ENCODE results near the gene MRPL14. TPM values are rescaled to one million over a fixed set of nuclear protein-coding genes. Genes with fewer than 3 reads are reported as not detected.

Gene MRPL14
- total RNA-seq, 2 experiments from 2014 or later: 10.4 to 11.5 TPM

DNA sequence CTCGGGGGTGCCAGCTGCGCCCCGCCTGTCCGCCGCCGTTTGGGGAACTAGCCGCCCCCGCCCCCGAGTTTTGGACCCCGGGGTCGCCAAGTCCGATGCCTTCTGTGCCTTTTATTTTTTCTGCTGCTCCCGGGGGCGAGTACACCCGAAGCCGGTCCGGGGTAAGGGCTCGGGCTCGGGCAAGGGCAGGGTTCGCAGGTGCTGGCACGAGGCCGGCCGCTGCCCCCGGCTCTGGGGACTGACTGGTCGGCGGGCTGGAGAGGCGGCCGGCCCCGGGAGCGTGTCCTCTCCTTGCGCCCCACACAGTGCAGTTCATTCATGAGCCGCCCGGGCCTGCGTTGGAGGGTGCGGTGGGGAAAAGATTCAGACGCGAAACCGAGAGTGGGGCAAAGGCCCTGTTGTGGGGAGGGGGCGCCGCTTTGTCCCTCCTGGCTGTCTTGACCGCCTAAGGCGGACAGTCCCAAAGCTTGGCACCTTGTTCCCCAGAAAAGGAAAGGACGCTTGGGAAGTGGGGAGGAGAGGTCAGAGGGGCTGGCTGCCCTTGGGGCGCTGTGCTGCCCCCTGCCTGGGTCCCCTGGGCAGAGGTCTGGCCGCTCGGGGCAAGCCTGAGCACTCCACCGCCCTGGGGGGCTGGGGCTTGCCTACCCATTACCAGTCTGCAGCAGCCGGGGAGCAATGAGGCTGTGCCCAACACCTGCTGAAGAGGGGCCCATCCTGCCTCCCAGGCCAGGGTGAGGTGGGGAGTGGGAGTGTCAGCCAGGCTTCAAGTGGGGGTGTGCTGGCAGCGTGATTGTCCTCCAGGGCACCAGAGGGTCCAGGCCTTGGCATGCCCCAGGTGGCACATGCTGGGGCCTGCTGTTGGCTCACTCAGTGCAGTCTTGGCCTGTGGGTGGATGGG is 1.0 kb upstream of the MRPL14 start:
- peaks cover 48% of the 10 kb centered on the region for H3K4me1 ChIP-seq (ENCODE audit: insufficient read depth, low read length)
- peak overlapping the region; percentile 87 for H3K4me3 ChIP-seq (ENCODE audit: low read length)
- Mint-ChIP-seq H3K4me1 (ENCODE audit: low read depth) (peaks cover 57% of the 10 kb centered on the region), H3K4me3 (peak overlapping the region; percentile 82), H3K27ac (peak overlapping the region; percentile 47), H3K36me3 (ENCODE audit: low read depth) (peaks cover 11% of the 10 kb centered on the region), H3K27me3 (no peaks in the 10 kb centered on the region), H3K9me3 (no peaks in the 10 kb centered on the region)
- H3K27me3 ChIP-seq (ENCODE audit: control insufficient read depth in 1 of 2, insufficient read depth in 2 of 2, low read length in 2 of 2): no peaks in the 10 kb centered on the region
- intact Hi-C loops (cut with DNase I, micrococcal nuclease): loop anchor here in 1 of 2 experiments (2.0 to 5.0 kb wide), 2 partner anchors 25 to 129 kb away; partner anchors contain the start of gene SLC35B2
- no peaks in the 10 kb centered on the region for H3K9me3 ChIP-seq (ENCODE audit: control insufficient read depth in 1 of 2, insufficient read depth in 1 of 2, low read length in 2 of 2)
- CTCF ChIA-PET: interaction anchor here (0.9 kb wide), 1 partner anchor 8 kb away, joined by 3 read pairs; no protein-coding TSS in a partner anchor
- DNase-seq (peak in 2 of 14 experiments; percentile 14 to 43), ATAC-seq (ENCODE audit: poor library complexity) (no peak)
- no peaks in the 10 kb centered on the region for H3K36me3 ChIP-seq (ENCODE audit: insufficient read depth, low read length)
- H3K27ac ChIP-seq (ENCODE audit: low read depth in 1 of 2, low read length in 2 of 2): no peak overlapping the region
- POLR2A ChIA-PET: interaction anchor here (0.9 kb wide), 1 partner anchor 32 kb away, joined by 3 read pairs; no protein-coding TSS in a partner anchor
- TF ChIP-seq, protein P1, sequence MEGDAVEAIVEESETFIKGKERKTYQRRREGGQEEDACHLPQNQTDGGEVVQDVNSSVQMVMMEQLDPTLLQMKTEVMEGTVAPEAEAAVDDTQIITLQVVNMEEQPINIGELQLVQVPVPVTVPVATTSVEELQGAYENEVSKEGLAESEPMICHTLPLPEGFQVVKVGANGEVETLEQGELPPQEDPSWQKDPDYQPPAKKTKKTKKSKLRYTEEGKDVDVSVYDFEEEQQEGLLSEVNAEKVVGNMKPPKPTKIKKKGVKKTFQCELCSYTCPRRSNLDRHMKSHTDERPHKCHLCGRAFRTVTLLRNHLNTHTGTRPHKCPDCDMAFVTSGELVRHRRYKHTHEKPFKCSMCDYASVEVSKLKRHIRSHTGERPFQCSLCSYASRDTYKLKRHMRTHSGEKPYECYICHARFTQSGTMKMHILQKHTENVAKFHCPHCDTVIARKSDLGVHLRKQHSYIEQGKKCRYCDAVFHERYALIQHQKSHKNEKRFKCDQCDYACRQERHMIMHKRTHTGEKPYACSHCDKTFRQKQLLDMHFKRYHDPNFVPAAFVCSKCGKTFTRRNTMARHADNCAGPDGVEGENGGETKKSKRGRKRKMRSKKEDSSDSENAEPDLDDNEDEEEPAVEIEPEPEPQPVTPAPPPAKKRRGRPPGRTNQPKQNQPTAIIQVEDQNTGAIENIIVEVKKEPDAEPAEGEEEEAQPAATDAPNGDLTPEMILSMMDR (IDR thresholded peaks at IDR 0.05): no peak

DNA sequence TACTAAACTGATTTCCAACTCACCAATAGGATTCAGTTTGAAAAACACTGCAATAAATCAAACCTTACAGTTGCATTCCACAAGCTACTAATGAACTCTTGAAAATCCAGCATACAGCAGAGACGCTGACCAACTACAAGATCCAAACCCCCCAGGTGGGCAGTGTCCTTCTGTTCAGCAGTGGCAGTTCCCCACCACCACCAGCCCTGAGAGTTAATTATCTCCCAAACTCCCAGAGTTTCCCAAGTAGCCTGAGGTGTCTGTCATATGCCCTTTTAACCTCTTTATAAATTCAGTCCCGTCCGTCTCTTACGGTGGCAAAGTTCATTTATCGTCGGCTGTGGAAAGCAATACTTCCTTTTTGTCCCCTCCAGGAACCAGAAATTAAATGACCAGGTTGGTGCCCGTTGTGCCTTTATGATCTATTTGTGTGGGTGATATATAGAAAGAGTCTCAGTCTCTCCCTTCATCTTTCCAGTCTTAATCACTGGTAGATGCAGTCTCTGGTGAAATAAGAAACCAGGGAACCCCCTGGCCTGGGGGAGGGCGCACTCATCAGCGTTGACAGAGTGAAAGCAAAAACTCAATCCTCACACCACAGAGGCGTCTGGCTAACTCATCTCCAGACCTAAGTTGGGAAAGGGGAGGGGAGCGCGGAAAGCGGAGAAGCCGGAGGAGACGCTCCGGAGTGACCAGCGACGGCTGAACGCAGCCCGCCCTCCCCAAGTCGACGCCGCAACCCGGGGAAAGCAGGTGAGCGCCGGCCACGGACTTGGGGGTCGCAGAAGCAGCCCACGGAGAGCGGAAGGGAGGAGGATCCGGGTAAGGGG is 717 bp downstream of the MRPL14 start:
- CTCF ChIA-PET: no interaction called here
- peak overlapping the region; percentile 90 for H3K27ac Mint-ChIP-seq
- H3K4me1 Mint-ChIP-seq (ENCODE audit: low read depth): peaks cover 57% of the 10 kb centered on the region
- H3K9me3 Mint-ChIP-seq: no peaks in the 10 kb centered on the region
- DNase-seq (peak in 13 of 14 experiments; percentile 9 to 89 (median 53)), ATAC-seq (ENCODE audit: poor library complexity) (peak; percentile 58)
- no peaks in the 10 kb centered on the region for H3K27me3 Mint-ChIP-seq
- peaks cover 59% of the 10 kb centered on the region for H3K4me1 ChIP-seq (ENCODE audit: insufficient read depth, low read length)
- no peaks in the 10 kb centered on the region for H3K27me3 ChIP-seq (ENCODE audit: control insufficient read depth in 1 of 2, insufficient read depth in 2 of 2, low read length in 2 of 2)
- no peaks in the 10 kb centered on the region for H3K36me3 ChIP-seq (ENCODE audit: insufficient read depth, low read length)
- H3K4me3 ChIP-seq (ENCODE audit: low read length): peak overlapping the region; percentile 96
- intact Hi-C loops (cut with DNase I, micrococcal nuclease): loop anchor here in 1 of 2 experiments (2.0 to 5.0 kb wide), 4 partner anchors 98 to 260 kb away; partner anchors contain the start of genes AARS2, CDC5L and SLC35B2
- H3K27ac ChIP-seq (ENCODE audit: low read depth in 1 of 2, low read length in 2 of 2): peak overlapping the region; percentile 92
- POLR2A ChIA-PET: no interaction called here
- H3K9me3 ChIP-seq (ENCODE audit: control insufficient read depth in 1 of 2, insufficient read depth in 1 of 2, low read length in 2 of 2): no peaks in the 10 kb centered on the region
- TF ChIP-seq, protein P1 (IDR thresholded peaks at IDR 0.05): no peak
- peaks cover 11% of the 10 kb centered on the region for H3K36me3 Mint-ChIP-seq (ENCODE audit: low read depth)
- H3K4me3 Mint-ChIP-seq: peak overlapping the region; percentile 93

DNA sequence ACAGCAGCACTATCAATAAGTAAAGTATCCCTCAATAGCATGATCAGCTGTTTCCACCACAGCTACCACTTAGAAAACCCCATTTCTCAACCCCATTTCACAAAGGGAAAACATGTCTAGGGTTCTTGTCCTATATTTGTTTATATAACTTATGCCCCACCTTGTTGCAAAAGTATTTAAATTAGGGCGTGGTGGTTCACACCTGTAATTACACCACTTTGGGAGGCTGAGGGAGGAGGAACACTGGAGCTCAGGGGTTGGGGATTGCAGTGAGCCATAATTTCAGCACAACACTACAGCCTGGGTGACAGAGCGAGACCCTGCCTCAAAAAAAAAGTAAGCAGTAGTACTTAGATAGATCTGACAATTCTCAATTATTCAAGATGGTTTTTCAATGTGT is 3.7 kb downstream of the MRPL14 start:
- H3K9me3 Mint-ChIP-seq: no peaks in the 10 kb centered on the region
- Histone ChIP-seq H3K27me3 (ENCODE audit: control insufficient read depth in 1 of 2, insufficient read depth in 2 of 2, low read length in 2 of 2) (no peaks in the 10 kb centered on the region), H3K4me3 (ENCODE audit: low read length) (no peak overlapping the region), H3K36me3 (ENCODE audit: insufficient read depth, low read length) (no peaks in the 10 kb centered on the region), H3K9me3 (ENCODE audit: control insufficient read depth in 1 of 2, insufficient read depth in 1 of 2, low read length in 2 of 2) (no peaks in the 10 kb centered on the region), H3K4me1 (ENCODE audit: insufficient read depth, low read length) (peaks cover 75% of the 10 kb centered on the region), H3K27ac (ENCODE audit: low read depth in 1 of 2, low read length in 2 of 2) (peak overlapping the region in 1 of 2 donors; percentile 40)
- ChIA-PET CTCF (interaction anchor here (1.1 to 1.4 kb wide), 2 partner anchors 27 to 354 kb away, joined by 3 to 4 read pairs; no protein-coding TSS in a partner anchor), POLR2A (interaction anchor here (1.1 kb wide), 1 partner anchor 30 kb away, joined by 3 read pairs; no protein-coding TSS in a partner anchor)
- DNase-seq (peak in 1 of 14 experiments; percentile 20), ATAC-seq (ENCODE audit: poor library complexity) (no peak)
- H3K36me3 Mint-ChIP-seq (ENCODE audit: low read depth): peaks cover 11% of the 10 kb centered on the region
- H3K4me3 Mint-ChIP-seq: peak overlapping the region; percentile 93
- TF ChIP-seq, protein P1 (IDR thresholded peaks at IDR 0.05): no peak
- H3K27ac Mint-ChIP-seq: peak overlapping the region; percentile 73
- peaks cover 70% of the 10 kb centered on the region for H3K4me1 Mint-ChIP-seq (ENCODE audit: low read depth)
- no peaks in the 10 kb centered on the region for H3K27me3 Mint-ChIP-seq
- intact Hi-C loops (cut with DNase I, micrococcal nuclease): no loop called here
